NCI-H345 (cell line): Measurements from ENCODE around the gene AMDHD2.
A peak's percentile ranks its signal among the peaks of the same experiment; 100 is the strongest.
"Not testable (repeated sequence)": the region's sequence is repeated elsewhere in the genome, so short reads cannot be mapped to it uniquely, and the experiment has no call there.

Experiments
- DNase-seq: peaks from one replicate; lab custom pipeline; 2025; lab: John Stamatoyannopoulos, UW

Gene AMDHD2

DNA sequence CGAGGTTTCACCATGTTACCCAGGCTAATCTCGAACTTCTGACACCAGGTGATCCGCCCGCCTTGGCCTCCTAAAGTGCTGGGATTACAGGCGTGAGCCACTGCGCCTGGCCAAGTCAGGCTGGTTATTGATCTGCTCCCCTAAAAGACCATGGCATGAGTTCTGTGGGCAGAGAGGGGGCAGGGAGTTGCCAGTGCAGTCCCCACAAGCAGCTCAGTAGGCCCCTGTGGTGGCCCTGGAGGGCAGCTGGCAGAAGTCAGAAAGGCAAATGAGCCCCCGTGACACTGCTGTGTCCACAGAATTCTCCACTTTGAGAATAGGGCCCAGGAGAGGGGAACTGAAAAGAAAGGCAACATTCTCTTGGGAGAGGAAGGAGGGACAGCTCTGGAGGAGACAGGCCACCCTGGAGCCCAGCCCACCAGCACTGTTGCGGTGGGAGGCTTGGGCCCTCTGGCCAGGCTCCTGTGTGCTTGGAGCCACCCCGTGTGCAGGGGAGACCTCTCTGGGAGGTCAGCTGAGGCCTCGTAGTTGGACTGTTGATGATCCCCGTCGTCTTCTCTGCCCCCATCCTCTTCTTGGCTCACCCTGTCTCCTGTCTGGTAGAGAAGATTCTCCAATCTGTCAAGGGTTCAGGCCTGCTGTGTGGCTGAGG, 2.1 kb upstream of the AMDHD2 start:
- DNase-seq, result no peak

DNA sequence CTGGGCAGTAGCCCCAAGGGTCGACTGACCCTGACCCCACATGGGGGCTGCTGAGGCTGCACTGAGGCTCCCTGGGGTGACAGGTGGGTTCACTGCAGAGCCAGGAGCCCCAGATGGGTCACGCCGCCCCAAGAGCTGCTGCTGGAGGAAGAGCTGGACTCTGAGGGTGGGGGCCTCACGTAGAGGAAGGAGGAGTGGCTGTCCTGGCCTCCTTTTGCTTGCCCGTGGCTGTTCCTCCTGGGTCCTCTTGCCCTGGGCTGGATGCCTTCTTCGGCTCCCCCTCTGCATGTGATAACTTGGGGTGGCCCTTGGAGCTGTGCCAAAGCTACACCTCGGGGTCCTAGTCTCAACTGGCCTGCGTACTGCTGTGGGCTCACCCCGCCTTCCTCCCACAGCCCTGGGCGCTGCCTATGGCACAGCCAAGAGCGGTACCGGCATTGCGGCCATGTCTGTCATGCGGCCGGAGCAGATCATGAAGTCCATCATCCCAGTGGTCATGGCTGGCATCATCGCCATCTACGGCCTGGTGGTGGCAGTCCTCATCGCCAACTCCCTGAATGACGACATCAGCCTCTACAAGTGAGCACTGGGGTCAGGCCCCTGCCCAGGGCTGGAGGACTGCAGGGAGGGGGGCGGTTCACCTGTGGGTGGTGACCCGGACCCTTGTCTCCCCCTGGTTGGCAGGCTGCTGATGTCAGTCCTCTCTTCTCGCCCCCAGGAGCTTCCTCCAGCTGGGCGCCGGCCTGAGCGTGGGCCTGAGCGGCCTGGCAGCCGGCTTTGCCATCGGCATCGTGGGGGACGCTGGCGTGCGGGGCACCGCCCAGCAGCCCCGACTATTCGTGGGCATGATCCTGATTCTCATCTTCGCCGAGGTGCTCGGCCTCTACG, 1.1 kb upstream of the AMDHD2 start:
- no peak for DNase-seq

- no peak for DNase-seq
Observed at GRCh38 chr16:2519711-2520080, 475 bp upstream of the AMDHD2 start.

GRCh38 chr16:2520784-2521531, 787 bp downstream of the AMDHD2 start:
- DNase-seq, result no peak

- no peak for DNase-seq
Observed at GRCh38 chr16:2523801-2524231, 3.6 kb downstream of the AMDHD2 start.

DNA sequence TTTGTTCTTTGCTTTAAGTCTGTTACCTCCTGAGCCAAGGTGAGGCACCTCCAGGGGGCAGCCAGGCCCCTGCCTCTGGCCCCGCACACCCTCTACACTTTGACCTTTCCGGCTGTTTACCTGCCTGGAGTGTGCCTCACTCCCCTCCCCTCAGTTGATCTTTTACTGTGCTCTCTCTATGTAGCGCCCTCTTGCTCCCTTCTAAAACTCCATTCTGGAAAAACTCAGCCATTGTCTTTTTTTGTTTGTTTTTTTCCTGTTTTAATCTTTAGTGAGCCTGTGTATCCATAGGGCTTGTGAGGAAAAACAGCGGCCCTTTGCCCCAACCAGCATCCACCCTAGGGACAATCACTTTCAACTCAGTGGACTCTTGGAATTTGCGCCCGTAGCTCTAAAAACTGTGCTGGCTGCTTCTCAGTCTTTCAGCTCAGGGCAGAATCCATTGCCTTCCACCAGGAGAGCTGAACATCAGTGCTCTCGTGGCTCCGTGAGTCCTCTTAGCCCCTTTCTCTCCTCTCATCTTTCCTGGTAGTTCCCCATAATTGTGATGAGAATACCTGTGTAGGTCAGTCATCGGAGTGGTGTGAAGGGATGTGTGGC, 4.3 kb downstream of the AMDHD2 start:
- no peak for DNase-seq

DNA sequence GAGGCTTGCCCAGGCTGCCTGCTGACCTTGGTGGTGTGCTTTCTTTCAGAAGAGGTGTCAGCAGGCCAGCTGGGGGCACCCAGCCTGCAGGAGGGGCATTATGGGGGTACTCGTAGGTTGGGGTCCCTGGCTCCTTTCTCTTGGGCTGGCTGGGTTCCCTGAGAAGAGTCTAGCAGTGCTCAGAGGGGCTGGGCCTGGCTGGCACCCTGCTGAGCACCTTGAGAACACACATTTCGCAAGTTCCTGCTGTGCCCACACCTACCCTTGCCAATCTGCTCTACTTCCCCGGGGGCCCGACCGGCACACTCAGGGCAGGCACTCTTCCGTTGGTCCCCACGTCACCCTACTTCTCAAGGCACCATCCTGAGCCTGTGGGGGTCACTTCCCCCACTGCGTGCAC, 6.0 kb downstream of the AMDHD2 start:
- no peak for DNase-seq

GRCh38 chr16:2527071-2527783, 7.1 kb downstream of the AMDHD2 start:
- no peak for DNase-seq

GRCh38 chr16:2527784-2528100, 7.6 kb downstream of the AMDHD2 start:
- no peak for DNase-seq

DNA sequence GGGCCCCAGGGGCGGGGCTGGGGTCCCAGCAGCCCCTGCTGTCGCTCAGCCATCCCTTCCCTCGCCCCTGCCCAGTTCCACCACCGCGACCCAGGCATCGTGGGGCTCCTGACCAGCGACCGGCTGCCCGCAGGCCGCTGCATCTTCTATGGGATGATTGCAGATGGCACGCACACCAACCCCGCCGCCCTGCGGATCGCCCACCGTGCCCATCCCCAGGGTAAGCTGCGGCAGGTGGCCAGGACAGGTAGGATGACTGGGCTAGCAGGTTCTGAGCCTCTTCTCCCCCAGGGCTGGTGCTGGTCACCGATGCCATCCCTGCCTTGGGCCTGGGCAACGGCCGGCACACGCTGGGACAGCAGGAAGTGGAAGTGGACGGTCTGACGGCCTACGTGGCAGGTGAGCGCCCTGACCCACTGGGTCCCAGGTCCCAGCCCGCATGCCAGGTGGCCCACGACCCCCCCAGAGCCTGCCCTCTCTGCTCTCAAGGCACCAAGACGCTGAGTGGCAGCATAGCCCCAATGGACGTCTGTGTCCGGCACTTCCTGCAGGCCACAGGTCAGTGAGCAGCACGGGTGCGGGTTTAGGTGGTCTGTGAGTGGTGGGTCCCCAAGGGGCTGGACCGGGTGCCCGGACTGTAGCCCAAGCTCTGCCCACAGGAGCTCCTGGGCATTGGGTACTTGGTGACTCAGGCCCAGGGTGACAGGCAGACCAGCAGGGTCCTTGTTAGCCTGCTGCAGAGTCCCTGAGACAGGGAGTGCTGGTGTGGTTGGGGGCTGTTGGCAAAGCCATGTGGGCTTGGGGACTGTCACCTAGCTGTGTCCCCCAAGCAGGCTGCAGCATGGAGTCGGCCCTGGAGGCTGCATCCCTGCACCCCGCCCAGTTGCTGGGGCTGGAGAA, 8.2 kb downstream of the AMDHD2 start:
- DNase-seq, result no peak

GRCh38 chr16:2529061-2529931, 9.1 kb downstream of the AMDHD2 start:
- no peak for DNase-seq

DNA sequence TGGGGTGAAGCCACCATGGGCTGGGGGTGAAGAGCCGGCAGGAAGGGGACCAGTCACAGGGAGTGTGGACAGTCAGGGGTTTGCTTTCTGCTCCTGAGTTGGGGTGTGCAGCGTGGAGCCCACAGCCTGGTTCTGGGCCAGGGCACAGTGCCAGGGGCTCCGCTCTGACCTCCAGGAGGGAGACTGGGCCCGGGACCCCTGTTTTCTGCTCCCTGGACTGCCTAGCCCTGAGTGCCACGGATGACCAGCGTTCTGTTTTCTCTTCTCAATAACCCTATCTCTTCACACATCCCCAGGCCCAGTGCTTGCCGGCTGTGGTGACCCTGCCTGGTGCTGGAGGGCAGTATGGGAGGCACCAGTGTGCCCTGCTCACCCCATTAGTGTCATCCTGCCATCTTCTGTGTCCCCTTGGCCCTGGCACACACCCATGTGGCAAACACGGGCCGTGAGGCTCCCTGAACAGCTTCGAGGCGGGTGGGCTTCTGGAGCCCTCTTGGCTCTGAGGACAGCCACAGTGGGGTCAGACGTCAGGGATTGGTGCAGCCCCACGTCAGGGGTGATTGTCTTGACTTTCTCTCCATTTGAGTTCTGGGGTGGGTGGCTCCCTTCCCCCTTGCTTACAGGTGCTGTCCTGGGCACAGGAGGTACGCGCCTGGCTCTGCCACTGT, 9.9 kb downstream of the AMDHD2 start:
- no peak for DNase-seq

GRCh38 chr16:2530629-2531318, 10.6 kb downstream of the AMDHD2 start:
- no peak for DNase-seq

GRCh38 chr16:2531371-2531695, 11.2 kb downstream of the AMDHD2 start, which contains the start of gene CEMP1:
CEMP1 (minus strand) TSS chr16:2531408; CDS start chr16:2531073, 335 bp downstream.
- no peak for DNase-seq

DNA sequence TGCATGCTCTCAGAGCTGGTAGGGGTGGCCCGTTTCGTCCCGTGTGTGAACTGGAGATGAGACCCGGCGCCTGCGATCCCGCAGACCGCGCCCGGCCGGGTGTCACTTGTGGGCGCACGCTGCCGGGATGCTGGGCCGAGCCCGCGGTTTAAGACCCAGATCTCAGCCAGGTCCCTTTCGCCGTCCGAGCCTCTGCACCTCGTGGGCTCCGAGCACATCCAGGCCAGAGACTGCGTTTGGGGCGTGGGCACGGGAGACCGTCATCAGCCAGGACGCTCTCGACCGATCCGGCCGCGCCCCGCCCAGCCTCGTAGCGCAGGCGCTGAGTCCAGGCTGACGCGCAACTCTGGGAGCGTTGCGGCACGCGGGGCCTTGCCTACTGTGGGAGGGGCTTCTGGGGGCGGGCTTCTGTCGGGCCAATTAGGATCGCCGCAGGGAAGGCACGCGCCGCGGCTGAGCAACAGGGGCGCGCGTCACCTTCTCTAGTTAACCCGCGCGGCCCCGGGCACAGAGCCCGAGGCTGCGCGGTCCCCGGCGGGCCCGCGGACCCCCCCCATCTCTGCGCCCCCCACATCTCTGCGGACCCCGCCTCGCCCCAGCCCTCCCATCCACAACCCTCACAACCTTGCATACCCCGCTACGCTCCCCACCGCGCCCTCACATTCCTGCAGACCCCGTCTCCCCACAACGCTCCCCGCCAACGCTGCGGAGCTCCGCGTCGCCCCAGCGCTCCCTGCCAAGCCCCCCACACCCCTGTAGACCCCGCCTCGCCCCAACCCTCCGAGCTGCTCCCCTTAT, 11.7 kb downstream of the AMDHD2 start:
- DNase-seq, result peak; percentile 98

- peak; percentile 79 for DNase-seq
Observed at GRCh38 chr16:2532494-2533141, 12.4 kb downstream of the AMDHD2 start.

- not testable (repeated sequence) for DNase-seq
Observed at GRCh38 chr16:2533142-2533755, 13.1 kb downstream of the AMDHD2 start.
